ENCODE results near the gene SIN3A. TPM values are rescaled to one million over a fixed set of nuclear protein-coding genes. Genes with fewer than 3 reads are reported as not detected.

The SIN3A gene
- total RNA-seq, 1 experiment from 2014 or later: 24.9 TPM

DNA sequence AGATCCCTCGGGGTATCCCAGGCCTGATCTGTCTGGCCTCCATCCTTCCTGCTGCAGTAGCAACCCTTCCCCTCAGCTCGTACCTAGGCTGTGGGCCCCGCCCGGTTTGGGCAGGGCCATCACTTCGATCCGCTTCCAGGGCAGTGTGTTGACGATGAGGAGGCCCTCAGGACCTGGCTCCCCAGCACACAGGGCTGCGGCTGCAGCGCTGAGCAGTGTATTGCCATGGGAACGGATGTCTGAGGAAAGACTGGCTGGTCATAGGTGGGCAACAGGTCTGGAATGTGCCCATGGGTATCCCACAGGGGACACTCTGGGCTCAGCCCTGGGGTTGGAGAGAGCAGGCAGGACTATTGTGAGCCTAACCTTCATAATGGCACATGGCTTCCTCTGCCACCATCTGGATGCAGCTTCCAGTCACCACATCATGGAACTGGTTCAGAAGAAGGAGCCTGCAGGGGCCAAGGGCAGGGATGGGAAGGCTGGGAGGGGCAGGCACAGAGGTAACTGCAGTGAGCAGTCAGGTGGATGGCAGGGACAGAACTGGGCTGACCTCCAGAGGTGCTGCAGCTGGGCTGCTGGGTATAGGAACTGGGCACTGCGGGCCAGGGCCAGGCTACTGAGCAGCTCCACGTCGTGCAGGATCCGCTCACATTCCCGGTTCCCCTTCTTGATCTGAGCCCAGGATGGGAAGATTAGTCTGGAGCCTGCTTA lies 91.8 kb downstream of the SIN3A start:
- TF ChIP-seq EZH2phosphoT487 (IDR thresholded peaks at IDR 0.05; ENCODE audit: borderline replicate concordance, low read length) (no peak), EZH2 (IDR thresholded peaks at IDR 0.05; ENCODE audit: low read length, unreplicated experiment) (no peak)
- TF ChIP-seq, protein P1, sequence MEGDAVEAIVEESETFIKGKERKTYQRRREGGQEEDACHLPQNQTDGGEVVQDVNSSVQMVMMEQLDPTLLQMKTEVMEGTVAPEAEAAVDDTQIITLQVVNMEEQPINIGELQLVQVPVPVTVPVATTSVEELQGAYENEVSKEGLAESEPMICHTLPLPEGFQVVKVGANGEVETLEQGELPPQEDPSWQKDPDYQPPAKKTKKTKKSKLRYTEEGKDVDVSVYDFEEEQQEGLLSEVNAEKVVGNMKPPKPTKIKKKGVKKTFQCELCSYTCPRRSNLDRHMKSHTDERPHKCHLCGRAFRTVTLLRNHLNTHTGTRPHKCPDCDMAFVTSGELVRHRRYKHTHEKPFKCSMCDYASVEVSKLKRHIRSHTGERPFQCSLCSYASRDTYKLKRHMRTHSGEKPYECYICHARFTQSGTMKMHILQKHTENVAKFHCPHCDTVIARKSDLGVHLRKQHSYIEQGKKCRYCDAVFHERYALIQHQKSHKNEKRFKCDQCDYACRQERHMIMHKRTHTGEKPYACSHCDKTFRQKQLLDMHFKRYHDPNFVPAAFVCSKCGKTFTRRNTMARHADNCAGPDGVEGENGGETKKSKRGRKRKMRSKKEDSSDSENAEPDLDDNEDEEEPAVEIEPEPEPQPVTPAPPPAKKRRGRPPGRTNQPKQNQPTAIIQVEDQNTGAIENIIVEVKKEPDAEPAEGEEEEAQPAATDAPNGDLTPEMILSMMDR (conservative IDR thresholded peaks at IDR 0.05; ENCODE audit: low read depth, low read length): no peak
- no peak overlapping the region for H2AFZ ChIP-seq (ENCODE audit: low read length)
- no peak overlapping the region for H3K9ac ChIP-seq (ENCODE audit: low read length)
- no peaks in the 10 kb centered on the region for H3K27me3 ChIP-seq (ENCODE audit: low read length)
- BruUV-seq (replicated peaks): no TSS peak
- intact Hi-C loops (cut with micrococcal nuclease): loop anchor here (10.0 kb wide), 1 partner anchor 285 kb away; the partner anchor contains the start of genes IMP3 and SNX33
- H3K27ac ChIP-seq (ENCODE audit: low read length): no peak overlapping the region
- no peaks in the 10 kb centered on the region for H3K9me3 ChIP-seq (ENCODE audit: low read length)
- ChIA-PET CTCF (no interaction called here), POLR2A (ENCODE audit: unreplicated experiment) (no interaction called here)
- no peaks in the 10 kb centered on the region for H3K4me1 ChIP-seq (ENCODE audit: insufficient read depth, low read length)
- H3K36me3 ChIP-seq (ENCODE audit: low read depth, low read length): peaks cover 6% of the 10 kb centered on the region; the same call in 1 of the 2 replicates
- DNase-seq (no peak), ATAC-seq (no peak)
- no peaks in the 10 kb centered on the region for H3K79me2 ChIP-seq (ENCODE audit: low read length)
- H3K9me2 ChIP-seq (replicated peaks; ENCODE audit: low read length): no peaks in the 10 kb centered on the region
- H3K4me2 ChIP-seq (ENCODE audit: low read length): no peak overlapping the region
- no peak overlapping the region for H3K4me3 ChIP-seq (ENCODE audit: low read length)
- no peaks in the 10 kb centered on the region for H3F3A ChIP-seq (ENCODE audit: low read length, unreplicated experiment)
- H4K20me1 ChIP-seq (ENCODE audit: low read length): no peaks in the 10 kb centered on the region

DNA sequence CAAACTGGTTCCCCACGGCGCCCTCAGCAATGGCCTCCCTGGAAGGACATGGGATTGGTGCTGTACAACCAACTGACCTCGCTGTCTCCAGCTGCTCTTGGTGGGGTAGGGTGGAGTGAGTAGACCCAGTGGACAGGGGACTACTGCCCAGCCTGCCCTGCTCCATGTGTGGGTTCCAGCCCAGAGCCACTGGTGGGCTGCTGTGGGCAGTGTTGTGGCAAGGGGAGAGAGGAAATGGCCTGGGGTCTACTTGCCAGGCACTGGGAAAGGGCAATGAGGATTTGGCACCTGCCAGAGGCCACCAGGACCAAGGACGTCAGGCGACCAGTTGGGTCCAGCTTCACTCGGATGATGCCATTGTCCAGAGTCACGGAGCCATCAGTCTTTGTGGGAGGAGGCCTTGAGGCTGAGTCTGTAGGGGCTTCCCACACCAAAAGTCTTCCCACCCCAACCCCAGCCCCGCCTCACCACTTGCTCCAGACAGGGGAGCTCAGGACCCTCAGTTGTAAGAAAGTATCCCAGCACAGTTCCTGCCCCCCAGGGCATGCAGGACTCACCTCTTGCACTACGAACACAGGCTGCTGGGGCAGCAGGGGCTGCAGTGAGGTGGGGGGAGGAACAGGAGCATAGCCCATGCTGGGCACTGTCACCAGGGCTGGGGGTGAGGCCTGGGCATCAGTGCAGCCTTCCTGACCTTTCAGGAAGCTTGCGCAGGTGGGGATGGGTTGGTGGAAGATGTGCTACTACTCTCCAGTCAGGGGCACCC lies 92.5 kb downstream of the SIN3A start:
- TF ChIP-seq, protein P1 (conservative IDR thresholded peaks at IDR 0.05; ENCODE audit: low read depth, low read length): no peak
- TF ChIP-seq EZH2phosphoT487 (IDR thresholded peaks at IDR 0.05; ENCODE audit: borderline replicate concordance, low read length) (no peak), EZH2 (IDR thresholded peaks at IDR 0.05; ENCODE audit: low read length, unreplicated experiment) (no peak)
- no peaks in the 10 kb centered on the region for H4K20me1 ChIP-seq (ENCODE audit: low read length)
- no peaks in the 10 kb centered on the region for H3K9me2 ChIP-seq (replicated peaks; ENCODE audit: low read length)
- ChIA-PET CTCF (no interaction called here), POLR2A (ENCODE audit: unreplicated experiment) (no interaction called here)
- intact Hi-C loops (cut with micrococcal nuclease): no loop called here
- no peak overlapping the region for H2AFZ ChIP-seq (ENCODE audit: low read length)
- no peak for DNase-seq
- no peak overlapping the region for H3K4me3 ChIP-seq (ENCODE audit: low read length)
- H3K9me3 ChIP-seq (ENCODE audit: low read length): no peaks in the 10 kb centered on the region
- H3K27me3 ChIP-seq (ENCODE audit: low read length): no peaks in the 10 kb centered on the region
- no peak overlapping the region for H3K9ac ChIP-seq (ENCODE audit: low read length)
- no TSS peak for BruUV-seq (replicated peaks)
- H3K36me3 ChIP-seq (ENCODE audit: low read depth, low read length): peaks cover 6% of the 10 kb centered on the region; the same call in 1 of the 2 replicates
- no peaks in the 10 kb centered on the region for H3F3A ChIP-seq (ENCODE audit: low read length, unreplicated experiment)
- H3K79me2 ChIP-seq (ENCODE audit: low read length): no peaks in the 10 kb centered on the region
- ATAC-seq: no peak
- no peak overlapping the region for H3K27ac ChIP-seq (ENCODE audit: low read length)
- no peaks in the 10 kb centered on the region for H3K4me1 ChIP-seq (ENCODE audit: insufficient read depth, low read length)
- H3K4me2 ChIP-seq (ENCODE audit: low read length): no peak overlapping the region

Data from PC-3 (cell line).